Activated CD4-positive, alpha-beta T cell treated with anti-CD3 and anti-CD28 coated beads, Interleukin-2, amount 50 U/mL, for 4 hours (primary cell): Measurements from ENCODE around the gene PRKN.

Source experiments
- DNase-seq, 2 experiments: peaks; one replicate each; pipeline ENCODE4 v3.0.0-alpha.2; 2020

Gene PRKN

GRCh38 chr6:162273986-162274385 is 453.6 kb downstream of the PRKN start:
- no peak for DNase-seq

- DNase-seq: no peak
Measured at GRCh38 chr6:162271922-162272321, 455.6 kb downstream of the PRKN start.

GRCh38 chr6:162270966-162271365 is 456.6 kb downstream of the PRKN start:
- no peak for DNase-seq

GRCh38 chr6:162267641-162268040 is 459.9 kb downstream of the PRKN start:
- no peak for DNase-seq

- no peak for DNase-seq
Measured at GRCh38 chr6:162267126-162267525, 460.4 kb downstream of the PRKN start.

- DNase-seq: no peak
Measured at GRCh38 chr6:162264581-162264980, 463.0 kb downstream of the PRKN start.

- DNase-seq: no peak
Measured at GRCh38 chr6:162262466-162263196, 464.9 kb downstream of the PRKN start.

- no peak for DNase-seq
Measured at GRCh38 chr6:162261598-162261997, 466.0 kb downstream of the PRKN start.

GRCh38 chr6:162260027-162260426 is 467.5 kb downstream of the PRKN start:
- DNase-seq: no peak

- DNase-seq: no peak
Measured at GRCh38 chr6:162258647-162259046, 468.9 kb downstream of the PRKN start.

- no peak for DNase-seq
Measured at GRCh38 chr6:162256361-162256760, 471.2 kb downstream of the PRKN start.

GRCh38 chr6:162251257-162251656 is 476.3 kb downstream of the PRKN start:
- DNase-seq: no peak

- no peak for DNase-seq
Measured at GRCh38 chr6:162249907-162250642, 477.5 kb downstream of the PRKN start.

GRCh38 chr6:162245830-162246420 is 481.6 kb downstream of the PRKN start:
- DNase-seq: no peak

GRCh38 chr6:162244031-162244430 is 483.5 kb downstream of the PRKN start:
- no peak for DNase-seq

GRCh38 chr6:162242915-162243314 is 484.7 kb downstream of the PRKN start:
- no peak for DNase-seq

- DNase-seq: no peak
Measured at GRCh38 chr6:162239330-162239729, 488.2 kb downstream of the PRKN start.

GRCh38 chr6:162238675-162239074 is 488.9 kb downstream of the PRKN start:
- no peak for DNase-seq

- no peak for DNase-seq
Measured at GRCh38 chr6:162237331-162237730, 490.2 kb downstream of the PRKN start.

GRCh38 chr6:162234631-162235030 is 492.9 kb downstream of the PRKN start:
- DNase-seq: no peak

- DNase-seq: no peak
Measured at GRCh38 chr6:162230147-162230752, 497.3 kb downstream of the PRKN start.

- no peak for DNase-seq
Measured at GRCh38 chr6:162229093-162229492, 498.5 kb downstream of the PRKN start.

GRCh38 chr6:162226803-162227202 is 500.8 kb downstream of the PRKN start:
- DNase-seq: no peak

GRCh38 chr6:162222521-162222920 is 505.0 kb downstream of the PRKN start:
- no peak for DNase-seq
